HG02623 (cell line): ENCODE measurements around the gene SPRR3.

Experiments
- ATAC-seq: cut with Tn5 transposase; IDR thresholded peaks from one replicate; pipeline ENCODE4 v1.9.1; 2021; ENCODE audit warnings: moderate library complexity; ENCODE audit not compliant: unreplicated experiment

SPRR3 gene

DNA sequence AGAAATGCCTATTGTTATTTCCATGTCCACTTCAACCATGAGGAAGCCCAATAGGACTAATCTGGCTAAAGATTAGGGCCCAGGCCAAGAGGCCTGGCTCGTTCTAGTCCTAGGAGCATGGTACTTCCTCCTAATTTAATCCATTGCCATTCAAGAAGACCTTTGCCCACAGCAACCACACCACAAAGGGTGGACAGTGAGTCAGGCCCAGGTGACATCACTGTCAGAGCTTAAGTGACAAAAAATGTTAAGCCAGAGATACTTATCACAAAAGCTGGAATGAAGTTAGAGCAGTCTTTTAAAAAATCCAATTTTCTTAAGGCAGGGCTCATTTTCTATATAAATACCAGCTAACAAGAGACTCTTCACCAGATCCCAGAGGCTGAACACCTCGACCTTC lies at the start of gene SPRR3:
Gene SPRR3, plus strand, starts transcription at position 368 of the 400 bp plus-strand sequence. CDS start 1,272 bp downstream, outside the sequence.
- no peak for ATAC-seq

DNA sequence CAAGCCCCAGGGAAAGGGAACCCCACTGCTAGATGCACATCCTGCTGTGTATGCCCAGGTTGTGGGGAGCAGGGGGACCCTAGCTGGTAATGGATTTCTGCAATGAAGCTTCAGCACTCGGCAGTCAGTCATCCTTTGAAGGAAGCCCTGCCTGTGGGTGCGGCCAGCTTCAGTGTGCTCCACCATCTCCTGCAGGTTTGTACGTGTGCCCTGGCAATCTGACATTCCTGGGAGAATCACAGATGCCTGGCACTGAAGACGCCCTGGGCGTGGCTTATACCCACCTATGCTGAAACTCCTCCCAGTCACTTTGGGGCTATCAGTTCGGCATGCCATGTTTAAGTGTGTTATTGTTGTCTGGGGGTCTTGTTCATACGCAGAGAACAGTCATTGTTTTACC lies 47.8 kb upstream of the SPRR3 start:
- ATAC-seq: no peak

DNA sequence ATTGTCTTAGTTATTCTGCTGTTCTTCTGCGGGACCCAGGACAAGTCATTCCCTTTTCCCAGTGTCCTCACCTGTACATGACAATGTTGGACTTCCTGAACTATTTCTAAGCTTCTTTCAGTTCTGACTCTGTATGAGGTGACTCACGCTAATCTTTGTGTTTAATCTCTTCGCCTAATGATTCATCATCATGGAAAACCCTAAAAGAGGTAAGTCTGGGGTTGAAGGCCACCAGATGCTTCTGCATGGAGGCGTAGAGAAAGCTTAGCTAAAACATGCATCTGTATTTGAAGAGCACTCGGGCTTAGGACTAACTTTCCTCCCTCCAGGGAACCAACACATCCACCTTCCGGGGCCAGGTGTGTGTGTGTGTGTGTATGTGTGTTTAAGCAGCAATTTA lies 47.1 kb upstream of the SPRR3 start:
- no peak for ATAC-seq

DNA sequence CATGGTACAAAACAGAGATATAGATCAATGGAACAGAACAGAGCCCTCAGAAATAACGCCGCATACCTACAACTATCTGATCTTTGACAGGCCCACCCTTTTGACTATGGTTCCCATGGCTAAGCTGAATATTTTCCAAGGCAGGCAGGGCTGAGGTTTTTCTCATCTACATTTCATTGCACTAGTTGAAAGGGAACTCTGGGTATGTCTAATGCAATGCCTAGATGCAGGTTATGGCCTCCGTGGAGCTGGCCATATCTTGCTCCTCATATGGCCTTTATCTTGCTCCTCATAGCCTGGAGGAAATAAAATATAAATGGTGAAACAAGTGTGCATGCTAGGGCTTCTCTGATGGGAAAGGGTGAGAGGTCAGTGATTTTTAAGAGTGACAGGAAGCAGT lies 44.0 kb upstream of the SPRR3 start:
- ATAC-seq: no peak

GRCh38 chr1:152959273-152959672 lies 42.3 kb upstream of the SPRR3 start:
- ATAC-seq: no peak

DNA sequence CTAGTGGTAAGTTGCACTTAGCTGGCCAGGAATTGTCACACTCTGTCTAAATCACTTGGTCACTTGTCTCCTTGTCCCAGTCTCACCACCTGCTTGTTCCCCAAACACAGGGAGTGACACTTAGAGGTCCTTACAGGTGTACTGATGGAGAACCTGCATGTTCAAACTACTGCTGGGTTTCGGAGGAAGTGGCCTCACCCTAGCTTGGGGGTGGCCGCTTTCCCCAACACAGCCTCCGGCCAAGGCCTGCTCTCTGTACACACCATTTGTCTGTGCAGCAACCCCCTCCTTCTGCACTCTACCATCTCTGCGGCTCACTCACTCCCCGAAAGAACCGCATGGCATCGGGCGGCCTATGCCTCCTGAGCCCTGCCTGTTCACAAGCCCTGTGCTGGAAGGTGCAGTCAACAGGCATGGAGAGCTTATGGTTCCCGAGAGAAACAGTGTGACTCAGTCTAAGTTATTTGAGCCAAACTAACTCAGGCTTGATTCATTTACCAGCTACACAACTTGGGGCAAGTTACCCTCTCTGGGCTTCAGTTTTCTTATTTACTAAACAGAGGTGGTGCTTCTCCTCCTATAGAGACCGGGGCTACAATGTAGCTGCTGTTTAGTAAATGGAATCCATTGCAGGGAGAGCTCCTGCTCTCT lies 41.6 kb upstream of the SPRR3 start:
- ATAC-seq: no peak

GRCh38 chr1:152960452-152961044 lies 41.0 kb upstream of the SPRR3 start:
- no peak for ATAC-seq

DNA sequence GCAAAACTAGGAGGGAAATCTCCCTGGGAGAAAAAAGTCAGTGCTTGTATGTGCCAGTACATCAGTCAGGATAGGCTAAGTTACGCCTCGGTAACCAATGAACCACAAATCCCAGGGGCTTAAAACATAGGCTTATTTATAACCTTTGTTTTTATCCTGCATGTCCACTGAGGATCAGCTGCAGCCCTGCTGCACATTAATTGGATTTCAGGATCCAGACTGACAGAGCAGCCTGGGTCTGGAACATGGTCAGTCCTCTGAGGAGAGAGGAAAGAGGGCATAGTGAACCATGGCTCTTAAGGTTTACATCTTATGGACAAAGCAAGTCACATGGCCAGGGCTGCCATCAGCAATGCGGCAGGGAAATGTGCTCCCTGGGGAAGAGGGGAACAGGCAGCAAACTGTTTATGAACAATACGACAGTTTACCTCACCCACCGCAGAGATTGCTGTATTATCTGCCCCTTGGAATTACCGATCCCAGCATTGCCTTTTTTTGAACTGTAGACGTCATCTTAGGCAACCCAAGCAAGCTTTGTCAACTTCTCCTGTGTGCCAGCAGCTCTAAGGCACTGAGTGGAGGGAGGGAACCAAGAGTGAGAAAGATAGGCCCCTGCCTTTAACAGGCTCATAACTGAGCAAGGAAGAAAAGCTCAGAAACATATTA lies 40.2 kb upstream of the SPRR3 start:
- no peak for ATAC-seq

GRCh38 chr1:152962876-152963415 lies 38.6 kb upstream of the SPRR3 start:
- no peak for ATAC-seq

DNA sequence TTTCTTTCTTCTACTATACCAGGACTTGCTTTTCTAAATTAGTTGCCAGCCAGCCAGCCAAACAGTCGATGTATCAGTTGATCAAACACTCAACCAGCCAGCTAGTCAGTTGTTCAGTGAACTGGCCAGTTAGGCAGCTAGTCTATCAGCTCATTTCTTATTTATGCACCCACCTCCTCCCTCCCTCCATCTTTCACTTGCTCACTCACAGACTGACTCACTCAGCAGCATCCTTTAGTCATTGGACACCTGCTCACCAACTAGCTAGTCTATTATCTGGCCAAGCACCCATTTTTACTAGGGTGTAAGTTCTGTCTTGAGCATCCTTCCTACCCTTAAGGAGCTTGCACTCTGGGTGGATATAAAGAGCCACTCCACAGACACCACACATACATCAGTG lies 37.0 kb upstream of the SPRR3 start:
- ATAC-seq: no peak

DNA sequence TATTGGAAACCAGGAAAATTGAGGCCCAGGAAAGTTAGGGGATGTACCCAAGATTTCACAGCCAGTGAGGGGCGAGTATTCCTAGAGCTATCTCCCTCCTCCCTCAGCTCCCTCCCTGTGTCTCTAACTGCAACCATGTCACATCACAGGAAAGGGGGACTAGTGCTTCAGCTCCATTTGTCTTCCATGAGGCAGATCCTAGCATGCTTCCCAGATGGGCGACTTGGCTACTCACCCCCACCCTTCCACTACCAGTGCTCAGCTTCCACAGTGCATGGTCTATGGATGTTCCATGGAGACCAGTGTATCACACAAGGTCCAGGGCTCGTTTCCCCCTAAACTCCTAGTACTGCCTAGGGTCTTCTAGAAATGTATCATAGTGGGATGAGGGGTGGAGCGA lies 35.7 kb upstream of the SPRR3 start:
- no peak for ATAC-seq

GRCh38 chr1:152967201-152967600 lies 34.3 kb upstream of the SPRR3 start:
- ATAC-seq: no peak

DNA sequence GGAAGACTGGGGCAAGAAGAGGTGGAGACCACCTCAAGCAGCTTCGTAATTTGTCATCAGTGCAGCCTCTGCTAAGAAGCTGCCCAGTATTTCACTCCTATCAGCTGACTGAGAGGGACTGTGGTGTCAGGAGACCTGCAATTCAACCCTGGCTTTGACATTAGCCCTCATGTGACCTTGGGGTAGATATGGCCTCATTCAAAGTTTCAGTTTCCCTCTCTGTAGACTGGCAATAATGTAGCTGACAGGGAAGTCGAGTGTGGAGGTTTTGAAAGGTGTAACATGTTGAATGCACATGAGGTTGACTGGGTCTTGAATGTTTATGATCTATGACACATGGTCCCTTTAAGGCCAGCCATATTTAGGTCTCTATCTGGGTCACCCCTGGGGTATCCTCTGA lies 33.3 kb upstream of the SPRR3 start:
- ATAC-seq: peak; percentile 75

- no peak for ATAC-seq
These were observed 32.5 kb upstream of the SPRR3 start for GRCh38 chr1:152969036-152969435.

- no peak for ATAC-seq
These were observed 31.1 kb upstream of the SPRR3 start, which contains the start of gene SPRR4 for GRCh38 chr1:152970495-152970894. Gene SPRR4 (plus strand): TSS chr1:152970648. CDS start chr1:152971891, 1,243 bp downstream.

GRCh38 chr1:152972196-152972886 lies 29.2 kb upstream of the SPRR3 start:
- no peak for ATAC-seq

DNA sequence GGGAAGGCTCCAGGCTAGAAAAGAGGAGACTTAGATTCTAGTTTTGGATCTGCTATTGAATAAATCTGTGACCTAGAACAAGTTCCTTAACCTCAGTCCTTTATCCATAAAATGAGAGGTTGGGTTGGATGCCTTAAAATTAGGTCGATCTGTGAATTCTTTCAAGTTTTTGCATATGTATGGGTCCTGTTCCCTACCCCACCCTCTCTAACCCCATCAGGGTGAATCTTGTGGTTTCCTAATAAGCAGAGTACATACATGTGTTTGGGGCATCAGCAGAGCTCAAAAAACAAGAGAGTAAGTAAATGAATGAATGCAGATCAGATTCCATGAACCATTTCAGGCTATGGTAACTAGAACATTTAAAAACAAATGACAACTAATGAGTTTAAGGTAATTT lies 24.9 kb upstream of the SPRR3 start:
- ATAC-seq: no peak

- no peak for ATAC-seq
These were observed 23.9 kb upstream of the SPRR3 start for GRCh38 chr1:152977614-152978013.

DNA sequence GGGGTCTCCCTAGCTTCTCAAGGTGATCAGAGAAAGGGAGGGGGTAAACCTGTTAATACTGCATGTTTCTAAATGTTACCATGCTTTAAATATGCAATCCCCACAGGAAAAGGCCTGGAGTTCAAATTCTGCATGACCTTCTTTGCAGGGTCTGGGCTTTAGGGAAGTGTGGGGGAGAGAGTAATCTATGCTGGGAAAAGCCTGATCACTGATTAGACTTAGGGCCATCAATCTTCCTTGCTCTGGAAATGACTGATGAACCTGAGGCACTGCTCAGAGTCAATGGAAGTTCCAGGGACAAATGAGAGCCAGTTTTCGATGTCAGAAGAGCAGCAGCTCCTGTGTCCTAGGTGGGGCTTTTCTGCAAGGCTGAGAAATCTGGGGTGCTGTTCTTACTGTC lies 20.9 kb upstream of the SPRR3 start:
- ATAC-seq: no peak

DNA sequence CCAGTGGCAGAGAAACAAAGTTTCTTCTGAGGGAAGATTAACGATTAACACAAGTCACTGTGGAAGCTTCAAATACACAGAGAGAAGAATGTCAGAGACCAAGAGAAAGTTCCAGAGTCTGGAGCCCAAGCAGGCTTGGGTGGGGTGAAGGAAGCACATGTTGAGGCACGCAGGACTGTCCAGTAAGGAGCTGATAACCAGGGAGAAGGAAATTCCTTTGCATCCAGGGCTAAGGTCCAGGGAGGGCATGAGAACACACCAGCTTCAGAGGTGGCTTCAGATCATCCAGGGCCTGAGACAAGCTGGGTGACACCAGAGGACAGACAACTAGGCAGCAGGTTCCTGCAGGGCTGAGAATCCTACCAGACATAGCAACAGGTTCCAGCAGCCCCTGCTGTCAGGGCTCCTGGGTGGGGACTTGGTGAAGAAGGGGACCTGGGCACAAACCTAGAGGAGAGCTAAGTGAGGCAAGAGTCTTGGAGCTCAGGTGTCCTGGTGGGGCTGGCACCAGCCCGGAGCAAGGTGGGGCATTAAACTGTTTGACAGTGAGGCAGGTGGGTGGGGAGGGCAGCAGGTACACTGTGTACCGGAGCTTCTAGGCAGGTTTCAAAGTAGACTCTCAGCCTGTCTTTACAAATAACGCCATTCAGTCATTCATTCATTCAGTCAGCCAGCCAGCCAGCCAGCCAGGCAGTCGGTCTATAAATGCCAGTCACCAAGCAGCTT lies 20.2 kb upstream of the SPRR3 start:
- no peak for ATAC-seq

DNA sequence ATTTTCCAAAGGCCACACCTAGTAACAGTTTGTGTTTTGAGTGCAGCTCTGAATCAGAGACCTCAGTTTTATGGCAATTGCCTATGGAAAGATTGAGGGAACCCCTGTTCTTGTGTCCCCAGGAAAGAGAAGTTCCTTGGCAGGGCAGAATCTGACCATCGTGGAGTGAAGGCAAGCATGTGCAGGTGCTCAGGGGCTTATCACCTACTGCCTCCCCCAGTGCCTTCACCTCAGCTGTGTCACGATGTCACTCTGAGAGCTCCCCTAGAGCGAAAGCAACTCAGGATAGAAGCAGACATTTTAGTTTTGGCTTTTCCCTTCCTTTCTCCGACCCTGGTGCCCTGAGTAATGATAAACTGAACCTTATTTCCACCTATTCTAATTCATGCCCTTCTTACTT lies 19.5 kb upstream of the SPRR3 start:
- no peak for ATAC-seq
